ENCODE results near the gene CAMTA2. TPM values are rescaled to one million over a fixed set of nuclear protein-coding genes. Genes with fewer than 3 reads are reported as not detected.

The CAMTA2 gene
- total and polyA plus RNA-seq, 2 donors from 2014 or later: 40.1 to 47.1 TPM

DNA sequence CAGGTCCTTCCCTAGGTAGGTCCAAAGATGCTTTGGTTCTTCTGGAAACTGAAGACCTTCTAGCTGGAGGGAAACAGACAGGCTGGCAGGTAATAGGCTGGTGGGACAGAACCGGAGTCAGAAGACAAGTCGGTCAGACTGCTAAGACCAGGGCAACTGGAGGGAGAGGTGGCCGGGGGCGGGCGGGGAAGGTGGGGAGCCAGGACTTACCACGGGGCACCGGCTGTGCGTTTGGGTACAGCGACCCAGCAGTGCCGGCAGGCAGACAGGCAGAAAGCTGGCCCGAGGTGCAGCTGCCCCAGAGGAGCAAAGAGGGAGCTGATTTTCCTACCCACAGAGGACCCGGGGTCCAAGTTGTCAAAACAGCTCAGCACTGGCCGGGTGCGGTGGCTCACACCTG is 47.2 kb upstream of the CAMTA2 start:
- intact Hi-C loops (cut with DNase I): no loop called here
- TF ChIP-seq, protein P1, sequence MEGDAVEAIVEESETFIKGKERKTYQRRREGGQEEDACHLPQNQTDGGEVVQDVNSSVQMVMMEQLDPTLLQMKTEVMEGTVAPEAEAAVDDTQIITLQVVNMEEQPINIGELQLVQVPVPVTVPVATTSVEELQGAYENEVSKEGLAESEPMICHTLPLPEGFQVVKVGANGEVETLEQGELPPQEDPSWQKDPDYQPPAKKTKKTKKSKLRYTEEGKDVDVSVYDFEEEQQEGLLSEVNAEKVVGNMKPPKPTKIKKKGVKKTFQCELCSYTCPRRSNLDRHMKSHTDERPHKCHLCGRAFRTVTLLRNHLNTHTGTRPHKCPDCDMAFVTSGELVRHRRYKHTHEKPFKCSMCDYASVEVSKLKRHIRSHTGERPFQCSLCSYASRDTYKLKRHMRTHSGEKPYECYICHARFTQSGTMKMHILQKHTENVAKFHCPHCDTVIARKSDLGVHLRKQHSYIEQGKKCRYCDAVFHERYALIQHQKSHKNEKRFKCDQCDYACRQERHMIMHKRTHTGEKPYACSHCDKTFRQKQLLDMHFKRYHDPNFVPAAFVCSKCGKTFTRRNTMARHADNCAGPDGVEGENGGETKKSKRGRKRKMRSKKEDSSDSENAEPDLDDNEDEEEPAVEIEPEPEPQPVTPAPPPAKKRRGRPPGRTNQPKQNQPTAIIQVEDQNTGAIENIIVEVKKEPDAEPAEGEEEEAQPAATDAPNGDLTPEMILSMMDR (IDR thresholded peaks at IDR 0.05; ENCODE audit: borderline replicate concordance, extremely low read depth, insufficient read depth): no peak
- Histone ChIP-seq H3K9me3 (ENCODE audit: control insufficient read depth in 2 of 3, insufficient read depth in 1 of 3, low read length in 3 of 3) (no peaks in the 10 kb centered on the region), H3K27ac (ENCODE audit: low read depth in 2 of 2, low read length in 2 of 2) (no peak overlapping the region), H3K4me1 (ENCODE audit: control insufficient read depth in 2 of 3, insufficient read depth in 2 of 3, low read depth in 1 of 3, low read length in 3 of 3) (no peaks in the 10 kb centered on the region), H3K36me3 (ENCODE audit: control insufficient read depth in 2 of 3, insufficient read depth in 3 of 3, low read length in 3 of 3) (no peaks in the 10 kb centered on the region), H3K9ac (ENCODE audit: low read length in 3 of 3) (no peak overlapping the region), H3K27me3 (ENCODE audit: control insufficient read depth, insufficient read depth, low read length) (no peaks in the 10 kb centered on the region), H3K4me3 (ENCODE audit: low read length in 3 of 3) (no peak overlapping the region)
- DNase-seq (no peak), FAIRE-seq (no peak)

DNA sequence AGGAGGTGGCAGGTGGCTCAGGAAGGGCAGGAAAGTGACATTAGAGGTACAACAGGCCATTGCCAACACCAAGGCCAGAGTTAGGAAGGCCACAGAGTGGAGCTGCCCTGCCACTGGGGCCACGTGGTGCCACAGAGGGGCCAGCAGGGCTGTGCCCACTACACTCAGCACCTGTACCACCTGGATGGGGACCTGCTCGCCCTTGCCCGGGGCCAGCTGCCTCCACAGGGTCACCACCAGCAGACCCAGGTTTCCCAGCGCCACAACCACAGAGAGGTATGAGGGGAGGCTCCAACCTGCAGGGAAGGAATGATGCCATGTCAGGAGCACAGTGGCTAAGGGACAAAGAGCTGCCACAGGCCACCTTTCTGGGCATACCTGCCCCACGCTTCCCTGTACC is 46.6 kb upstream of the CAMTA2 start:
- TF ChIP-seq, protein P1 (IDR thresholded peaks at IDR 0.05; ENCODE audit: borderline replicate concordance, extremely low read depth, insufficient read depth): no peak
- no peak overlapping the region for H3K4me3 ChIP-seq (ENCODE audit: low read length in 3 of 3)
- no peak overlapping the region for H3K9ac ChIP-seq (ENCODE audit: low read length in 3 of 3)

DNA sequence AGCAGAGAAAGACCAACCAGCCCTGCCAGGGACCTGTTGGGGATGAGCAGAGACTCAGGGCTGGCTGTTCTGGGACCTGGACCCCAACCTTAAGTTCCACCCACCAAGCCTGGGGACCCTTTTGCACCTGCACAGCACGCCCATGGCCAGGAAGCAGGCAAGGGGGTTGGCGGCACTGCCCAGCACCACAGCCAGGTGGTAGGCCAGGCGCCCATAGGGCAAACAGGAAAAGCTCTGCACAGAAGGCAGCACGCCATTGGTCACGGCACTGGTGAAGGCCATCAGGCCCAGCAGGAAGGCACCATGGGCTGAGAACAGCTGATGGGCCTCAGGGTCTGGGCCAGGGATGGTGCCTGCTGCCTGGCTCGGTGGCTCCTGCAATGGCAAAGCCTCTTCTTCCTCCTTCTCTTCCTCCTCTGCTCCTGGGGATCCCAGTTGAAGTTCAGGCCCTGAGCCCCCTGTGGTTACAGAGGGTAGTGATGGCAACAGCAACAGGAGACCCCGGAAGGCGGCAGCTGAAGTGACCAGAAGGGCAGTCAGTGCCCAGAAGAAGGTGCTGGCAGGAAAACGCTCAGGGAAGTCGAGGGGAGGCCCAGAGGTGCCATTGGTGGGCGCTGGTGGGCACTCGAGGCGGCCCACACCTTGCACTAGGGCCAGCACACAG is 46.0 kb upstream of the CAMTA2 start:
- Histone ChIP-seq H3K36me3 (ENCODE audit: control insufficient read depth in 2 of 3, insufficient read depth in 3 of 3, low read length in 3 of 3) (no peaks in the 10 kb centered on the region), H3K27ac (ENCODE audit: low read depth in 2 of 2, low read length in 2 of 2) (no peak overlapping the region), H3K9me3 (ENCODE audit: control insufficient read depth in 2 of 3, insufficient read depth in 1 of 3, low read length in 3 of 3) (no peaks in the 10 kb centered on the region), H3K4me1 (ENCODE audit: control insufficient read depth in 2 of 3, insufficient read depth in 2 of 3, low read depth in 1 of 3, low read length in 3 of 3) (no peaks in the 10 kb centered on the region), H3K27me3 (ENCODE audit: control insufficient read depth, insufficient read depth, low read length) (no peaks in the 10 kb centered on the region), H3K9ac (ENCODE audit: low read length in 3 of 3) (no peak overlapping the region), H3K4me3 (ENCODE audit: low read length in 3 of 3) (no peak overlapping the region)
- TF ChIP-seq, protein P1 (IDR thresholded peaks at IDR 0.05; ENCODE audit: borderline replicate concordance, extremely low read depth, insufficient read depth): no peak
- intact Hi-C loops (cut with DNase I): no loop called here
- DNase-seq: no peak
- FAIRE-seq: no peak

More for the DNA sequence above, 46.6 kb upstream of the CAMTA2 start:
- Histone ChIP-seq H3K4me1 (ENCODE audit: control insufficient read depth in 2 of 3, insufficient read depth in 2 of 3, low read depth in 1 of 3, low read length in 3 of 3) (no peaks in the 10 kb centered on the region), H3K27ac (ENCODE audit: low read depth in 2 of 2, low read length in 2 of 2) (no peak overlapping the region), H3K27me3 (ENCODE audit: control insufficient read depth, insufficient read depth, low read length) (no peaks in the 10 kb centered on the region), H3K9me3 (ENCODE audit: control insufficient read depth in 2 of 3, insufficient read depth in 1 of 3, low read length in 3 of 3) (no peaks in the 10 kb centered on the region), H3K36me3 (ENCODE audit: control insufficient read depth in 2 of 3, insufficient read depth in 3 of 3, low read length in 3 of 3) (no peaks in the 10 kb centered on the region)
- no peak for FAIRE-seq
- no peak for DNase-seq
- intact Hi-C loops (cut with DNase I): no loop called here

DNA sequence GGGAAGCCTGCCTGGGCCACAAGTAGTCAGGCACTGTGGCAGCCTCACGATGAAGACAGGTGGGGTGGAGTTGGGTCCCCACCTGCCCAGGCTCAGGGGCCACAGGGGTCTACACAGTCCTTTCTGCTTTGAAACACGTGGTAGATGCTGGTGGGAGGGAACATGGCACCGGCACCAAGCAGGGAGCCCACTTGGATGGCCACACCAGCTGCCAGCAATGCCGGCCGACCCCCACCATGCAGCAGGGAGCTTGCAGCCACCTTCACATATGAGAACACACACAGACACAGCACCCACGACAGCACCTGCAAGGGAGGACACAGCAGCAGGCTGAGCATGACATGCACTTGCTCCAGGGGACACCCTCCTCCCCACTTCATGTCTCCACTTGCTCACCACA is 45.4 kb upstream of the CAMTA2 start:
- H3K9ac ChIP-seq (ENCODE audit: low read length in 3 of 3): no peak overlapping the region
- DNase-seq (no peak), FAIRE-seq (no peak)
- no peak overlapping the region for H3K27ac ChIP-seq (ENCODE audit: low read depth in 2 of 2, low read length in 2 of 2)
- H3K36me3 ChIP-seq (ENCODE audit: control insufficient read depth in 2 of 3, insufficient read depth in 3 of 3, low read length in 3 of 3): no peaks in the 10 kb centered on the region
- TF ChIP-seq, protein P1 (IDR thresholded peaks at IDR 0.05; ENCODE audit: borderline replicate concordance, extremely low read depth, insufficient read depth): no peak
- H3K4me3 ChIP-seq (ENCODE audit: low read length in 3 of 3): no peak overlapping the region
- H3K4me1 ChIP-seq (ENCODE audit: control insufficient read depth in 2 of 3, insufficient read depth in 2 of 3, low read depth in 1 of 3, low read length in 3 of 3): no peaks in the 10 kb centered on the region
- H3K9me3 ChIP-seq (ENCODE audit: control insufficient read depth in 2 of 3, insufficient read depth in 1 of 3, low read length in 3 of 3): no peaks in the 10 kb centered on the region
- intact Hi-C loops (cut with DNase I): no loop called here
- no peaks in the 10 kb centered on the region for H3K27me3 ChIP-seq (ENCODE audit: control insufficient read depth, insufficient read depth, low read length)
